Mesendoderm (in vitro differentiated cells): ENCODE measurements around the gene CASD1.

Experiments used
- DNase-seq: peaks from one replicate; pipeline ENCODE4 v3.0.0; 2013
- H2AK5ac ChIP-seq: 2 replicates; pipeline ENCODE4 v1.6.1; 2013; ENCODE audit warnings: low read length, inconsistent platforms
- H2BK120ac ChIP-seq: 2 replicates; pipeline ENCODE4 v1.6.1; 2013; ENCODE audit warnings: low read depth, mild to moderate bottlenecking, low read length, moderate library complexity, mixed read lengths
- H2BK15ac ChIP-seq: replicated peaks from 2 replicates; pipeline ENCODE4 v1.6.1; 2013; ENCODE audit warnings: low read depth, mild to moderate bottlenecking, moderate library complexity
- H2BK5ac ChIP-seq: 2 replicates; pipeline ENCODE4 v1.6.1; 2013; ENCODE audit warnings: low read length, inconsistent platforms
- H3K18ac ChIP-seq: 2 replicates; pipeline ENCODE4 v1.6.1; 2013; ENCODE audit warnings: mild to moderate bottlenecking, low read length, mixed read lengths
- H3K23ac ChIP-seq: one replicate; pipeline ENCODE4 v1.6.1; 2013; ENCODE audit warnings: low read length
- H3K27ac ChIP-seq: 2 replicates; pipeline ENCODE4 v1.5.1; 2013; ENCODE audit warnings: low read depth, mild to moderate bottlenecking, inconsistent platforms, low read length, moderate library complexity
- H3K27me3 ChIP-seq: 2 replicates; pipeline ENCODE4 v1.6.1; 2013; ENCODE audit warnings: low read length, control low read depth, mild to moderate bottlenecking, inconsistent platforms; ENCODE audit not compliant: insufficient read depth, poor library complexity
- H3K36me3 ChIP-seq: 2 replicates; pipeline ENCODE4 v1.6.1; 2013; ENCODE audit warnings: low read length, inconsistent platforms; ENCODE audit not compliant: control insufficient read depth, insufficient read depth
- H3K4ac ChIP-seq: one replicate; pipeline ENCODE4 v1.6.1; 2013; ENCODE audit warnings: low read depth, mild to moderate bottlenecking, low read length, moderate library complexity
- H3K4me1 ChIP-seq: 2 replicates; pipeline ENCODE4 v1.6.1; 2013; ENCODE audit warnings: low read depth, low read length, inconsistent platforms; ENCODE audit not compliant: control insufficient read depth
- H3K4me2 ChIP-seq: 2 replicates; pipeline ENCODE4 v1.6.1; 2013; ENCODE audit warnings: low read length
- H3K4me3 ChIP-seq: 2 replicates; pipeline ENCODE4 v1.5.1; 2013; ENCODE audit warnings: mild to moderate bottlenecking, low read length
- H3K56ac ChIP-seq: one replicate; pipeline ENCODE4 v1.6.1; 2013; ENCODE audit warnings: low read length
- H3K79me1 ChIP-seq: 2 replicates; pipeline ENCODE4 v1.6.1; 2013; ENCODE audit warnings: low read length, inconsistent platforms
- H3K79me2 ChIP-seq: 2 replicates; pipeline ENCODE4 v1.6.1; 2013; ENCODE audit warnings: mild to moderate bottlenecking, low read length; ENCODE audit not compliant: control insufficient read depth, insufficient read depth
- H3K9ac ChIP-seq: 2 replicates; pipeline ENCODE4 v1.6.1; 2013; ENCODE audit warnings: low read length, inconsistent platforms
- H4K5ac ChIP-seq: one replicate; pipeline ENCODE4 v1.6.1; 2013; ENCODE audit warnings: low read length
- H4K8ac ChIP-seq: one replicate; pipeline ENCODE4 v1.6.1; 2013; ENCODE audit warnings: low read depth, mild to moderate bottlenecking, control low read depth, low read length, moderate library complexity
- WGBS: extraction: QIAGEN DNeasy Blood & Tissue Kit; methylation state at CpG from one replicate; pipeline ENCODE4 v1.1.7; 2013; ENCODE audit warnings: low lambda C conversion rate, missing lambda C conversion rate; ENCODE audit not compliant: insufficient coverage; ENCODE audit errors: extremely low coverage; 5-methylcytosine and 5-hydroxymethylcytosine counted together

Gene CASD1

DNA sequence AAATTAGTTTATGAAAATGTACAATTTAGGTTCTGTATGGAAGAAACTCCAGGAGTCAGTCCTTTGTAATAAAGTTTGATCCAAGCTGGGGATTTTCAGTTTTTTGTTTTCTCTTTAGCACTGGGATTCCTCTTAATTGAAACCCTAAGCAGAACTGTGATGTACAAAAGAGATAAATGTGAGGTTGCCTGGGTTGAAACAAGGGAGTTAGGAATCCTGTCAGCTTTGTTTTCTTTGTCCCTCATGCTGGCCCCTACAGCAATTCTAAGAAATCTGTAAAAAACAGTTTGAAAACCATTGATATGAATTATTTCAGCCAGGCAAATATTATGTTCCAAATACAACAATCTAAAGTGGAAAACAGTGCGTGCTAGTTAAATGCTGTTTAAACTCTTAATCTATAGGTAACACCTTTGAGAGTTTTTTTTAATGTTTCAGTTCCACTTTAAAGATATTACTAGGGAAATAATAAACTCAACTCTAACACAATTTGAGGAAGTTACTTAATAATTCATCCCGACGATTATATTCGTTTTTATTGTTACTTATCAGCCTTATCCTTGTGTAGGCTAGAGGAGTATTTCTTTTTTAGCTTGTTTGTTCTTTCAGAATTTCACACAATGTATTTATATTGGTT is 81.0 kb downstream of the CASD1 start:
- Histone ChIP-seq H3K23ac (no peak overlapping the region), H3K4me3 (no peak overlapping the region), H4K8ac (no peak overlapping the region), H3K4ac (no peak overlapping the region), H3K79me2 (no peaks in the 10 kb centered on the region), H3K4me2 (no peak overlapping the region), H3K56ac (no peak overlapping the region), H3K27me3 (no peaks in the 10 kb centered on the region), H4K5ac (no peak overlapping the region), H3K4me1 (no peaks in the 10 kb centered on the region), H3K27ac (no peak overlapping the region), H2AK5ac (no peak overlapping the region), H2BK15ac (no peak overlapping the region), H3K79me1 (no peaks in the 10 kb centered on the region), H3K9ac (no peak overlapping the region), H3K36me3 (no peaks in the 10 kb centered on the region), H2BK120ac (no peak overlapping the region), H2BK5ac (no peak overlapping the region), H3K18ac (no peak overlapping the region)
- WGBS, result no CpG with 5 or more reads among the region's 4 CpGs
- DNase-seq, result no peak

DNA sequence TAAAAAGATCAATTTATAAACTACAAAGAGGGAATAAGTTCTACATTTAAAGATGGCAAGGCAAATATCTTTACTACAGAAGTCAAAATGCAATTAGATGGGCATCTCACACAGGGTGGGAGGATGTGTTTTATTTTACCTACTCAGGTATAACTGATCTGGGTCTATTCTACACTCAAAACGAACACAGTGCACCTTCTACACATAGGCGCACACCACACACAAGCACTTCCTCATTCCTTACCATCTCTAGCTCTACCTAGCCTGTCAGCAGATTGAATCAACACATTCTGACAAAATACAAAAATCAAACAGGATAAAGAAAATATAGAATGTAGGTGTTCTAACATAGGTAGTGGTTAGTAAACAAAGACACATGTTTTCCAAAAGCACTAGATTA is 81.6 kb downstream of the CASD1 start:
- Histone ChIP-seq H3K27ac (no peak overlapping the region), H3K79me2 (no peaks in the 10 kb centered on the region), H2BK5ac (no peak overlapping the region), H3K23ac (no peak overlapping the region), H3K4me2 (no peak overlapping the region), H2BK15ac (no peak overlapping the region), H3K27me3 (no peaks in the 10 kb centered on the region), H4K5ac (no peak overlapping the region), H3K4ac (no peak overlapping the region), H3K9ac (no peak overlapping the region), H4K8ac (no peak overlapping the region), H3K4me1 (no peaks in the 10 kb centered on the region), H3K56ac (no peak overlapping the region), H3K18ac (no peak overlapping the region), H2AK5ac (no peak overlapping the region), H2BK120ac (no peak overlapping the region), H3K79me1 (no peaks in the 10 kb centered on the region), H3K4me3 (no peak overlapping the region), H3K36me3 (no peaks in the 10 kb centered on the region)
- DNase-seq, result no peak
- no CpG with 5 or more reads among the region's 2 CpGs for WGBS

DNA sequence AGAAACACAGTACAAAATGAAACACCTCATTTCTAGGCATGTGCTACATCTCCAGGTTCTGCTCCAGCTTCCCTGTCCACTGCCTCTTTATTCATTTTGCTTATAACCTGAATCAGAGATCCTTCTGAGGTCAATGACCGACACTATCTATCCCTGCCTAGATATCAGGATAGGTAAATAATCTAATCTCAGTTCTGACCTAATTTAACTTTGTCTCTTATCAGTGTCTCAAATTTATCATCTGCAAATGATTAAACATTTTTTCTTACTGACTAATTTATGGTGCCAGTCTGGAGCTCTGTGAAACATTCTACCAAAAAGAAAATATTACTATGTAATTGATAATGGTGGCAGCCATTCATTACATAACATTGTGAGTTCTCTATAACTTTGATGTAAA is 85.3 kb downstream of the CASD1 start:
- no peaks in the 10 kb centered on the region for H3K4me1 ChIP-seq
- H3K9ac ChIP-seq, result no peak overlapping the region
- H2AK5ac ChIP-seq, result no peak overlapping the region
- no peak overlapping the region for H3K18ac ChIP-seq
- H2BK120ac ChIP-seq, result no peak overlapping the region
- no peaks in the 10 kb centered on the region for H3K79me1 ChIP-seq
- H3K36me3 ChIP-seq, result no peaks in the 10 kb centered on the region
- no peak overlapping the region for H3K27ac ChIP-seq
- H2BK15ac ChIP-seq, result no peak overlapping the region
- H3K4me2 ChIP-seq, result no peak overlapping the region
- WGBS, result no CpG with 5 or more reads among the region's 1 CpG
- H4K8ac ChIP-seq, result no peak overlapping the region
- H3K79me2 ChIP-seq, result no peaks in the 10 kb centered on the region
- no peak overlapping the region for H3K56ac ChIP-seq
- no peak overlapping the region for H4K5ac ChIP-seq
- no peak overlapping the region for H3K4ac ChIP-seq
- no peaks in the 10 kb centered on the region for H3K27me3 ChIP-seq
- DNase-seq, result peak; percentile 34
- H3K23ac ChIP-seq, result no peak overlapping the region
- H2BK5ac ChIP-seq, result no peak overlapping the region
- H3K4me3 ChIP-seq, result no peak overlapping the region

DNA sequence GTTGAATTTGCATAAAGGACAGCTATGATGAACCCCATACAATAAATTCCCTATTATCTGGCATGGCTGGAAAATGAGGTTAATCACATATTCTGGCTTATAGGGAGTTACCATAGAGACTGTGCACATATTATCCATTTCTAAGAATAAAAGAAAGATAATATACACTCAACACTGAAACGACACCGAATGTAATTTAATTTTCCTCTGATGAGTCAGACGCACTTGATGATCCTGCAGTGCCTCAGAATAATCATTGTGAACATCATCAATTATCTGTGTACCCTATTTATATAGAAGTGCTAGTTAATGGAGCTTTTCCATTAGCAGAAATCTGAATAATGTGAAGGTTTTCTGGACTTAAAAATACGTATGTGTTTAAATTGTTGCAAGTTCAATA is 86.1 kb downstream of the CASD1 start:
- DNase-seq, result no peak
- Histone ChIP-seq H3K4ac (no peak overlapping the region), H3K18ac (no peak overlapping the region), H3K79me2 (no peaks in the 10 kb centered on the region), H2AK5ac (no peak overlapping the region), H3K56ac (no peak overlapping the region), H3K4me3 (no peak overlapping the region), H3K4me2 (no peak overlapping the region), H3K9ac (no peak overlapping the region), H3K27me3 (no peaks in the 10 kb centered on the region), H2BK120ac (no peak overlapping the region), H3K23ac (no peak overlapping the region), H3K36me3 (no peaks in the 10 kb centered on the region), H2BK15ac (no peak overlapping the region), H4K5ac (no peak overlapping the region), H3K79me1 (no peaks in the 10 kb centered on the region), H3K4me1 (no peaks in the 10 kb centered on the region), H2BK5ac (no peak overlapping the region), H3K27ac (no peak overlapping the region), H4K8ac (no peak overlapping the region)
- WGBS, result no CpG with 5 or more reads among the region's 4 CpGs

DNA sequence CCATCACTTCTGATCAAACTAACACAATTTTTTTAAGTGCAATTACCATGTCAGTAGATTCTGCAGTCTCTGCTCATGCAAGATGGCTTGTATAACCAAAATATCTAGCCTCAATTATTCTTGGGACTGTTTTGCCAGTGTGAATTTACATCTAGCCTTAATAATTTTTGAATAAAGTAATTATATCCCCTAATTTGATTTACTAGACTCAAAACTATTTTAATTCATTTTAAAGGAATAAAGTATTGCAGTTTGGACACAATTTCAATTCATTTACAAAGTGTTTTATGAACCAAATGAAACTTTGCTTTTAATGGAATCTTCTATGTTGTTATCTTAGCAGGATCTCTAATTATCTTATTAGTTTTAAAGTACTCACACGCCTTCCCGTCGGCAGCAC is 90.7 kb downstream of the CASD1 start:
- Histone ChIP-seq H3K4me2 (no peak overlapping the region), H2BK5ac (no peak overlapping the region), H4K8ac (no peak overlapping the region), H3K56ac (no peak overlapping the region), H3K18ac (no peak overlapping the region), H3K79me2 (no peaks in the 10 kb centered on the region), H3K4me3 (no peak overlapping the region), H2AK5ac (no peak overlapping the region), H2BK120ac (no peak overlapping the region), H2BK15ac (no peak overlapping the region), H4K5ac (no peak overlapping the region), H3K79me1 (no peaks in the 10 kb centered on the region), H3K23ac (no peak overlapping the region), H3K27me3 (no peaks in the 10 kb centered on the region), H3K4ac (no peak overlapping the region), H3K27ac (no peak overlapping the region), H3K9ac (no peak overlapping the region), H3K36me3 (no peaks in the 10 kb centered on the region), H3K4me1 (no peaks in the 10 kb centered on the region)
- no peak for DNase-seq
- WGBS, result no CpG with 5 or more reads among the region's 3 CpGs

DNA sequence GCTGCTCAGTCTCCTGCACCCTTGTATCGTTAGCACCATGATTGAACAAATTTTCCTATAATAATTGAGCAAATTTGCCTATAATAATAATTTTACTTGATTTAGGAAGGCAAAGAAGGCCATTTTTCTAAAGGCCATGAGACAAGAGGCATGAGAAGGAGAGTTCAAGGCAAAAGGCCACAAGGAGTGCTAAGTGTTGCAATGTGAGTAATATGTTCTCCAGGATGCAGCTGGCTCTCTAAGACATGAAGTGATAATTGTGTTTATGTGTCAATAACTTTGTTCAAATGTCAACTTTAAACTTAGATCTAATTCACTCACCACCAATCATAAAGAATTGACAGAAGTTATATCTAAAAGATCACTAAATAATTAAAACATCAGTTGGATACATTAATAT is 92.6 kb downstream of the CASD1 start:
- no peak overlapping the region for H3K4me2 ChIP-seq
- H3K9ac ChIP-seq, result no peak overlapping the region
- H2BK120ac ChIP-seq, result no peak overlapping the region
- H3K79me2 ChIP-seq, result no peaks in the 10 kb centered on the region
- H3K4me1 ChIP-seq, result no peaks in the 10 kb centered on the region
- no peaks in the 10 kb centered on the region for H3K27me3 ChIP-seq
- no peak overlapping the region for H2AK5ac ChIP-seq
- WGBS, result no CpG with 5 or more reads among the region's 1 CpG
- H3K27ac ChIP-seq, result no peak overlapping the region
- no peak overlapping the region for H4K5ac ChIP-seq
- no peak overlapping the region for H4K8ac ChIP-seq
- no peak overlapping the region for H3K56ac ChIP-seq
- H3K18ac ChIP-seq, result no peak overlapping the region
- H3K4me3 ChIP-seq, result no peak overlapping the region
- H2BK5ac ChIP-seq, result no peak overlapping the region
- no peak overlapping the region for H3K23ac ChIP-seq
- no peaks in the 10 kb centered on the region for H3K36me3 ChIP-seq
- no peak for DNase-seq
- H3K4ac ChIP-seq, result no peak overlapping the region
- H2BK15ac ChIP-seq, result no peak overlapping the region
- H3K79me1 ChIP-seq, result no peaks in the 10 kb centered on the region
